ENCODE data around the gene SH3RF3. TPM values are rescaled to one million over a fixed set of nuclear protein-coding genes. Genes with fewer than 3 reads are reported as not detected.

SH3RF3 gene
- total RNA-seq, 4 donors from 2014 or later: 5.3 to 10.0 (median 8.0) TPM

DNA sequence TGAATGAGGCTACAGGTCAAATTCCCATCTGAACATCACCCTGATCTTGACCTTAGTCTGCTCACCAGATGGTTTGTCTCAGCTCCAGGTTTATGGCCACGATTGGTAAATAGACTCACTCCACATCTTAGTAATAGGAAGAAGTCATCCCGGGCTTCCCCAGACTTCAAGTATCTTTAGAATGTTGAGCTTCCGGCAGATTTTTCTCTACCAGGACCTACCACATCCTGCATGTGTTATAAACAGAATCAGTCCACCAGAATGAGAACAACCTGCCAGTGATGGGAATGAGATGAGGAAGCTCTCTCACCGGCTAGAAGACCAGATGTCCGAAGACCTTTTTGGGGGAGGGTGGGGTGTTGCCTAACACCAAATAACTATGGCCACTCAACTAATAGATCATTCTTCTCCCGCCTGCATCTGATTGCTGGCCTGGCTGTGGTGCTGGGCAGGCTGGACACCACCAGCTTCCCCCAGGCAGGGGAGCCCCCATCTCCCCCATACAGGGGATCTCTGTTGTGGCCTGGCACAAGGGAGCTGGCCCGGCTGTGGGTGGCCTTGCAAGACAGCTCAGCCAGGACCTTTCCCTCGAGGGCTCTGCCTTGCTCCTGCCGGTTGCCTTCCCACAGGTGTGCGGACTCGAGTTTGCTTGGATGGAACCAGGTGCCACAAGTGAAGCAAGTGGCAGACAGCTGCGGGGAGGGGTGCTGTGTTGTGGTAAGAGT is 88.5 kb downstream of the SH3RF3 start:
- TF ChIP-seq CTCF (IDR thresholded peaks at IDR 0.05; ENCODE audit: low read depth): no peak

GRCh38 chr2:109218087-109218791 is 89.2 kb downstream of the SH3RF3 start:
- TF ChIP-seq CTCF (IDR thresholded peaks at IDR 0.05; ENCODE audit: low read depth): no peak

- no peak for TF ChIP-seq CTCF (IDR thresholded peaks at IDR 0.05; ENCODE audit: low read depth)
Measured at GRCh38 chr2:109218792-109219126, 89.8 kb downstream of the SH3RF3 start.

- no peak for TF ChIP-seq CTCF (IDR thresholded peaks at IDR 0.05; ENCODE audit: low read depth)
Measured at GRCh38 chr2:109220860-109221259, 91.9 kb downstream of the SH3RF3 start.

DNA sequence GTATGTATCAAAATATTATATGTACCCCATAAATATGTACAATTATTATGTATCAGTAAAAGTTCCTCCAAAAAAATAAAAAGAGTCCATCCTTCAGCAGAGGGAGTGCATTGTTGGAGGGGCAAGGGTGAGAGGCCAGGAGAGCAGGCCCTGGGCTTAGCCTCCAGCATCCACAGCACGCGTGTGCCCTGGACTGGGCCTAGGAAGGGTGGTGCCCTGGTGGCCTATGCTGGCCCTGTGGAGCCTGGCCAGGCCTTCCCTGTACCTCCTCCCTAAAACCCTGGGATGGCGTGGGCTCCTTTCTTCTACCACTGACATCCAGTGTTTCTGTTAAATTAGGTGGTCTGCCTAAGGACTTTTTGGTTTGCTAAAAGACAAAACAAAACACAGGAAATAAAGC is 93.4 kb downstream of the SH3RF3 start:
- TF ChIP-seq CTCF (IDR thresholded peaks at IDR 0.05; ENCODE audit: low read depth): no peak

DNA sequence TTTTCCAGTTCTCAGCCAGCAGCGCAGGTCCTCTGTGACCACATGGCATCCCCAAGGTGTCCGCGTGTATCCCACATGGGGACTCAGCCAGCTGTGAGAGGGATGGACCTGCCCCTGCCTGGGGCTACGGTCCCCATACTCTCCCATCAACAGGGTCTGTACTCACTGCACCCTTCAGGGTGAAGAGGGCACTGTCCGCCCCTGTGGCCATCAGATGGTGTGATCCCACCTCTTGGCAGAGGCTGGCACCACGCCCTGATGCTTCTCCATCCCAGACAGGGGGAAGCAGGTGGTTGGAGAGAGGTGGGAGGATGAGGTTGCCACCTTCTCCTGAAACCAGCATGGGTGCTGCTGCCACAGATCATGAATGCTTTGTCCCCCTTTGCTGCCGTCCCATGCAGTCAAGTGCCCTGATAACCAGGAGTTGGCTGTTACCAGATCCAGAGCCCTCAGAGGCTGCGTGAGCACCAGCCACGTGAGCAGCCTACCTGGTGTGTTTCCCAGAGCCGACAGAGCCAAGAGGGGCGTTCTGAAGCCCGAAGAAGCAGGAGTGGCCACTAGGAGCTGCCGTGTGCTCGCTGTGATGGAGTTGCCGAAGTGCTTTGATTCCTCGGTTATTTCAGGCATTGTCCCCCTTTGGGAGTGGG is 93.9 kb downstream of the SH3RF3 start:
- no peak for TF ChIP-seq CTCF (IDR thresholded peaks at IDR 0.05; ENCODE audit: low read depth)

- TF ChIP-seq CTCF (IDR thresholded peaks at IDR 0.05; ENCODE audit: low read depth): no peak
Measured at GRCh38 chr2:109223490-109223889, 94.5 kb downstream of the SH3RF3 start.
